ENCODE measurements around the gene BCAS3.
"Not testable (repeated sequence)": the region's sequence is repeated elsewhere in the genome, so short reads cannot be mapped to it uniquely, and the experiment has no call there.

The BCAS3 gene

GRCh38 chr17:61127960-61128359, 450.3 kb downstream of the BCAS3 start:
- DNase-seq (ENCODE audit: low read depth): peak; percentile 19

GRCh38 chr17:61128661-61129115, 451.0 kb downstream of the BCAS3 start:
- no peak for DNase-seq (ENCODE audit: low read depth)

GRCh38 chr17:61129267-61130254, 451.9 kb downstream of the BCAS3 start:
- DNase-seq (ENCODE audit: low read depth): no peak

- DNase-seq (ENCODE audit: low read depth): no peak
These were observed 452.7 kb downstream of the BCAS3 start for GRCh38 chr17:61130330-61130729.

- DNase-seq (ENCODE audit: low read depth): no peak
These were observed 453.9 kb downstream of the BCAS3 start for GRCh38 chr17:61131585-61131984.

- DNase-seq (ENCODE audit: low read depth): no peak
These were observed 454.9 kb downstream of the BCAS3 start for GRCh38 chr17:61132524-61132923.

GRCh38 chr17:61133853-61134252, 456.2 kb downstream of the BCAS3 start:
- DNase-seq (ENCODE audit: low read depth): no peak

GRCh38 chr17:61134551-61135235, 457.0 kb downstream of the BCAS3 start:
- no peak for DNase-seq (ENCODE audit: low read depth)

- DNase-seq (ENCODE audit: low read depth): no peak
These were observed 458.1 kb downstream of the BCAS3 start for GRCh38 chr17:61135782-61136181.

GRCh38 chr17:61136296-61136695, 458.6 kb downstream of the BCAS3 start:
- DNase-seq (ENCODE audit: low read depth): no peak

GRCh38 chr17:61139219-61139618, 461.6 kb downstream of the BCAS3 start:
- peak; percentile 83 for DNase-seq (ENCODE audit: low read depth)

GRCh38 chr17:61140081-61140786, 462.6 kb downstream of the BCAS3 start:
- no peak for DNase-seq (ENCODE audit: low read depth)

- DNase-seq (ENCODE audit: low read depth): no peak
These were observed 465.4 kb downstream of the BCAS3 start for GRCh38 chr17:61143026-61143425.

- DNase-seq (ENCODE audit: low read depth): peak; percentile 77
These were observed 466.5 kb downstream of the BCAS3 start for GRCh38 chr17:61144137-61144536.

- DNase-seq (ENCODE audit: low read depth): peak; percentile 96
These were observed 467.2 kb downstream of the BCAS3 start for GRCh38 chr17:61144617-61145564.

GRCh38 chr17:61146833-61147232, 469.2 kb downstream of the BCAS3 start:
- DNase-seq (ENCODE audit: low read depth): not testable (repeated sequence)

- DNase-seq (ENCODE audit: low read depth): no peak
These were observed 471.6 kb downstream of the BCAS3 start for GRCh38 chr17:61149106-61149825.

GRCh38 chr17:61149862-61150362, 472.3 kb downstream of the BCAS3 start:
- no peak for DNase-seq (ENCODE audit: low read depth)

- peak; percentile 98 for DNase-seq (ENCODE audit: low read depth)
These were observed 473.1 kb downstream of the BCAS3 start for GRCh38 chr17:61150686-61151299.

- DNase-seq (ENCODE audit: low read depth): no peak
These were observed 475.2 kb downstream of the BCAS3 start for GRCh38 chr17:61152898-61153297.

Data from amniotic epithelial cell (primary cell).